GM04503 (cell line): ENCODE data around the gene IBA57.

Experiments used
- DNase-seq: peaks from one replicate; pipeline ENCODE4 v3.0.0-alpha.2; 2012; ENCODE audit warnings: low read depth

The IBA57 gene

GRCh38 chr1:228165372-228166169 lies at the start of gene IBA57:
Gene IBA57, plus strand, starts transcription at chr1:228165804. Its CDS starts 13 bp downstream, at chr1:228165817.
- DNase-seq = peak; percentile 83

- no peak for DNase-seq
Observed at GRCh38 chr1:228117335-228117734, 48.3 kb upstream of the IBA57 start.

GRCh38 chr1:228118040-228118439 lies 47.6 kb upstream of the IBA57 start:
- no peak for DNase-seq

GRCh38 chr1:228120351-228120750 lies 45.3 kb upstream of the IBA57 start:
- DNase-seq = no peak

DNA sequence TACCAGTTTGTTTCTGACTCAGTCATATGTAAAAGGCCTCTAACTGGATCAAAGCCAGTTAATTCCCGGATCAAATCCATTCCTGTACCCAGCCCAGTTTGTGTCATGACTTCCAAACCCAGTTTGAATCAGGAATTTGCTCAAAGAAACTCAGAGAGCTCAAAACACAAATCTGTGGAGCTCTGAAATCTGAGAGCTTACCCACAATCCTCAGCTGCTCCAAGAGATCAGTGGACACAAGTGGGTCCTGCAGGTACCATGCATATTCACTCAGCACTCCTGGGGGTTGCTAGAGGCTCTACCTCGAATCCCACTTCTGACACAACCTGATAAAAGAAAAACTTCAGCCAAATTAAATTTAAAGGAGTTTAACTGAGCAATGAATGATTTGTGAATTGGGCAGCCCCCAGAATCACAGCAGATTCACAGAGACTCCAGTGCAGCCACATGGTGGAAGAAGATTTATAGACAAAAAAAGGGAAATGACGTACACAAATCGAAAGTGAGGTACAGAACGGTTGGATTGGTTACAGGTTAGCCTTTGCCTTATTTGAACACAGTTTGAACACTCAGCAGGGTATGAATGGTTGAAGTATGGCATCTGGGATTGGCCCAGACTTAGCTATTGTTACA lies 44.6 kb upstream of the IBA57 start:
- no peak for DNase-seq

DNA sequence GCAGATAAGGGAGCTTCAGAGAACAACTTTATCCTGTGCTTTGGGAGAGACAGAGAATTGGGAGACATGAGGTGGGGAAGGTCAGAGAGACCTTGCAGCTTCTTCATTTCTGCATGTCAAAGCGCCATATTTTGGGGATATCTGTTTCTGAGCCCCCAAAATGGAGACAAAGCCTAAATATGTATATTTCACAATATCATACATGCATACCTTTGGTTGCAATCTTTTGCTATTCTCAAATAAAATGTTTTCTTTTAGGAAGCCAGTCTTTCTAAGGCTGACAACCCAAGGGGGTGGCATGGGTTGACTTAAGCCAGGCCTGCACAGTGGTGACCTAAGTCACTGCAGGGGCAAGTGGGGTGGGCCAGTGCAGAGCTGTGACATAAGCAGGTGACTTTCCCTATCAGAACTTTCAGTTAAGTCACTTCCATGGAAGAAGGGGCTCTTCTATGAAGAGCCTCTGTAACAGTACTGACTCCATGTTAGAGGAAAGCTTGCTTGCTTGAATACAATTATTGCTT lies 42.6 kb upstream of the IBA57 start:
- DNase-seq = no peak

DNA sequence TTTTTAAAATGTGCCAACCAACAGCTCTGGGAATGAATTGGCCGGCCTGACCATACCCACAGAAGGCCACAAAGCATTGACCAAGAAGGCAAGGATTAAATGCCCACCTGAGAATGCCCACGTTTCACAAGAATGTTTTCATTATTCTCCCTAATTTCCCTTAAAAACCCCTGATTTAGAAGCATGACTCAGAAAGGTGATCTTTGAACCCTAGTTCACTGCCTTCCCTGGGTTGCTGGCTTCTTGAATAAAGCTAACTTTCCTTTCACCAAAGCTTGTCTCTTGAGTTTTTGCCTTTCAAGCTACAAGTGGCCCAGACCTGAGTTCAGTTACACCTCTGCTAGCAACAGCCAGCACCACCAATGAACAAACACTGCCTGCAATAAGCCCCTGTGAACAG lies 42.1 kb upstream of the IBA57 start:
- DNase-seq = no peak

DNA sequence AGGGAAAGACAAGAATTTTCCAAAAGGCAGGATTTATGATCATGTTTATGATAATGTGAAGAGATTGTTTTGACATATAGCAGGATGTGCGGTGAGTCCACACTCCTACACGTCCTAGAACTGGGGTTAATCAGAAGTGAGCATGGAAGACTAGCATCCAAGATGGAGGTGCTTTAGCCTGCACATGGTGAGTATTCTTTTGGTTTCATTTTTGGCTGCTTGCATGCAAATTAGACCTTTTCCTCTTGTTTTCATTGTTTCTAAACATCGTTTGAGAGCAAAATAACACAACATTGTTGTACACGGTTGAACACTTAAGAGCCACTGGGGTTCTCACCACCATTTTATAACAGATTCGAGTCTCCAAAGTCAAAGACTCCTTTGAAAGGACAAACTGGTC lies 40.4 kb upstream of the IBA57 start:
- DNase-seq = no peak

DNA sequence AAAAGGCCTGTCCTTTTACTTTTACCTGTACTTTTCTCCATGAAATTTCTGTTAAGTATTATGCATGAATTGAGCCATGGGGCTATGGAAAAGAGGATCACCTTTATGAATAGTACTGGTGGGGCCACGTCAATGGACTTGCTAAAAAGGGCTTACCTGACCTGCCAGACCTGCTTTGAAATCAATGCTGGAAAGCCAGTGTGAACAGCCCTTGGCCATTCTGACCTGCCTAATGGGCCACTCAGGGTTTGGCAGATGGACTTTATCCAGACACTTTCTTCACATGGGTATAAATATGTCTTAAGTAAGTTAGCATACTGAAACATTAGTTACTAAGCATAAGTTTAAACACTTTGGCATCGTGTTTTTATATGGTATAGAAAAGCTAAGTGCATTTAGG lies 33.8 kb upstream of the IBA57 start:
- no peak for DNase-seq

- DNase-seq = no peak
Observed at GRCh38 chr1:228134591-228134990, 31.0 kb upstream of the IBA57 start.

GRCh38 chr1:228136901-228137300 lies 28.7 kb upstream of the IBA57 start:
- no peak for DNase-seq

DNA sequence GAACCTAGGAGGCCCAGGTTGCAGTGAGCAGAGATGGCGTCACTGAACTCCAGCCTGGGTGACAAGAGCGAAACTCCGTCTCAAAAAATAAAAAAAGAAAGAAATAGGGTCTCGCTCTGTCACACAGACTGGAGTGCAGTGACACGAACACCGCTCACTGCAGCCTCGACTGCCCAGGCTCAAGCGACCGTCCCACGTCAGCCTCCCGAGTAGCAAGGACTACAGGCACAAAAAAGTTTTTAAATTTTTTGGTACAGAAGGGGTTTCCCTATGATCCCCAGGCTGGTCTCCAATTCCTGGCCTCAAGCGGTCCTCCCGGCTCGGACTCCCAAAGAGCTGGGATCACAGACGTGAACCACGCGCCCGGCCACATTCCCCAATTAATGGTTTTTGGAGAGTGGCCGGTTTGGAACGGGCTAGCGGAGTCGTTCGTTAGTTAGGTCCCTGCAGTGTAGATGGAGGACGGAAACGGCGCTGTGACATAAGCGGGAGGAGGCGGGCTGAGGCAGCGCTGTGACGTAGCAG lies 26.1 kb upstream of the IBA57 start:
- no peak for DNase-seq

GRCh38 chr1:228139931-228140723 lies 25.5 kb upstream of the IBA57 start, which contains the start of gene GUK1:
Gene GUK1, plus strand, starts transcription at chr1:228140279. Its CDS starts 24 bp downstream, at chr1:228140303.
- peak; percentile 89 for DNase-seq

DNA sequence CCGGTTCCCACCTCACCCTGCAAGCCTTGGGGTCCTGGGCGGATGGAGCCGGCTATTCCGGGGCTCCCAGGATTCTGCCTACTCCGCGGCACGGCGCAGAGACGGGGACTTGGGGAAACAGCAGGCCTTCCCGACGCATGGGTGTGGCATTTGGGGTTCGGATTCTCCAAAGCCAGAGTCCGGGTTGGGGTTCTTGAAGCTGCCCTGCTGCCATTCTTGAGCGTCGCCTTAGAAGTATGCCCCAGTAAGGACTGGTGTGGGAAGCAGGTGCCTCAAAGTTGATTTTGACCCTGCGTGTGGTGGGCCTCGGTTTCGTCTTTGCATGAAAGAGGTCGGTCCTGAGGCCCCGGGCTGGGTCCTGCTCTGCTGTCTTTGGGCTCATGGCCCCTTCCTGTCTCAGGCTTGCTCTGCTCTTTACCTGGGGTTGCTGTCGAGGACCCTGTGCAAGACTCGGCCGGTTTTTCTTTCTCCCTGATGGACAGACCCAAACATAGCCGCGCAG lies 24.8 kb upstream of the IBA57 start:
- DNase-seq = no peak

GRCh38 chr1:228141226-228142044 lies 24.2 kb upstream of the IBA57 start:
- DNase-seq = no peak

GRCh38 chr1:228142155-228142691 lies 23.4 kb upstream of the IBA57 start:
- DNase-seq = no peak

GRCh38 chr1:228142701-228143136 lies 22.9 kb upstream of the IBA57 start:
- DNase-seq = no peak

GRCh38 chr1:228143480-228144192 lies 22.0 kb upstream of the IBA57 start:
- DNase-seq = no peak

- DNase-seq = no peak
Observed at GRCh38 chr1:228144193-228144992, 21.2 kb upstream of the IBA57 start.
